ENCODE data around the gene KMT5B. TPM values are rescaled to one million over a fixed set of nuclear protein-coding genes. Genes with fewer than 3 reads are reported as not detected.
A peak's percentile ranks its signal among the peaks of the same experiment; 100 is the strongest.

The KMT5B gene
- total and polyA plus RNA-seq, 10 of the 15 experiments (the other 5 are each of a cell fraction or from before 2014, with no cell fraction given): 4.7 to 21.8 (median 18.0) TPM

- TF ChIP-seq, protein P1, sequence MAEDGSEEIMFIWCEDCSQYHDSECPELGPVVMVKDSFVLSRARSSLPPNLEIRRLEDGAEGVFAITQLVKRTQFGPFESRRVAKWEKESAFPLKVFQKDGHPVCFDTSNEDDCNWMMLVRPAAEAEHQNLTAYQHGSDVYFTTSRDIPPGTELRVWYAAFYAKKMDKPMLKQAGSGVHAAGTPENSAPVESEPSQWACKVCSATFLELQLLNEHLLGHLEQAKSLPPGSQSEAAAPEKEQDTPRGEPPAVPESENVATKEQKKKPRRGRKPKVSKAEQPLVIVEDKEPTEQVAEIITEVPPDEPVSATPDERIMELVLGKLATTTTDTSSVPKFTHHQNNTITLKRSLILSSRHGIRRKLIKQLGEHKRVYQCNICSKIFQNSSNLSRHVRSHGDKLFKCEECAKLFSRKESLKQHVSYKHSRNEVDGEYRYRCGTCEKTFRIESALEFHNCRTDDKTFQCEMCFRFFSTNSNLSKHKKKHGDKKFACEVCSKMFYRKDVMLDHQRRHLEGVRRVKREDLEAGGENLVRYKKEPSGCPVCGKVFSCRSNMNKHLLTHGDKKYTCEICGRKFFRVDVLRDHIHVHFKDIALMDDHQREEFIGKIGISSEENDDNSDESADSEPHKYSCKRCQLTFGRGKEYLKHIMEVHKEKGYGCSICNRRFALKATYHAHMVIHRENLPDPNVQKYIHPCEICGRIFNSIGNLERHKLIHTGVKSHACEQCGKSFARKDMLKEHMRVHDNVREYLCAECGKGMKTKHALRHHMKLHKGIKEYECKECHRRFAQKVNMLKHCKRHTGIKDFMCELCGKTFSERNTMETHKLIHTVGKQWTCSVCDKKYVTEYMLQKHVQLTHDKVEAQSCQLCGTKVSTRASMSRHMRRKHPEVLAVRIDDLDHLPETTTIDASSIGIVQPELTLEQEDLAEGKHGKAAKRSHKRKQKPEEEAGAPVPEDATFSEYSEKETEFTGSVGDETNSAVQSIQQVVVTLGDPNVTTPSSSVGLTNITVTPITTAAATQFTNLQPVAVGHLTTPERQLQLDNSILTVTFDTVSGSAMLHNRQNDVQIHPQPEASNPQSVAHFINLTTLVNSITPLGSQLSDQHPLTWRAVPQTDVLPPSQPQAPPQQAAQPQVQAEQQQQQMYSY (CRISPR knock-in tag; IDR thresholded peaks at IDR 0.05): 0 out of 2 replicates have a peak, but pooled peaks have one; percentile 20
- TF ChIP-seq STAT1 (conservative IDR thresholded peaks at IDR 0.05): peak; percentile 89; the same call in 1 of the 2 replicates
- no peak for TF ChIP-seq RCOR1 (conservative IDR thresholded peaks at IDR 0.05; ENCODE audit: low read depth, low read length)
- TF ChIP-seq, protein P2, sequence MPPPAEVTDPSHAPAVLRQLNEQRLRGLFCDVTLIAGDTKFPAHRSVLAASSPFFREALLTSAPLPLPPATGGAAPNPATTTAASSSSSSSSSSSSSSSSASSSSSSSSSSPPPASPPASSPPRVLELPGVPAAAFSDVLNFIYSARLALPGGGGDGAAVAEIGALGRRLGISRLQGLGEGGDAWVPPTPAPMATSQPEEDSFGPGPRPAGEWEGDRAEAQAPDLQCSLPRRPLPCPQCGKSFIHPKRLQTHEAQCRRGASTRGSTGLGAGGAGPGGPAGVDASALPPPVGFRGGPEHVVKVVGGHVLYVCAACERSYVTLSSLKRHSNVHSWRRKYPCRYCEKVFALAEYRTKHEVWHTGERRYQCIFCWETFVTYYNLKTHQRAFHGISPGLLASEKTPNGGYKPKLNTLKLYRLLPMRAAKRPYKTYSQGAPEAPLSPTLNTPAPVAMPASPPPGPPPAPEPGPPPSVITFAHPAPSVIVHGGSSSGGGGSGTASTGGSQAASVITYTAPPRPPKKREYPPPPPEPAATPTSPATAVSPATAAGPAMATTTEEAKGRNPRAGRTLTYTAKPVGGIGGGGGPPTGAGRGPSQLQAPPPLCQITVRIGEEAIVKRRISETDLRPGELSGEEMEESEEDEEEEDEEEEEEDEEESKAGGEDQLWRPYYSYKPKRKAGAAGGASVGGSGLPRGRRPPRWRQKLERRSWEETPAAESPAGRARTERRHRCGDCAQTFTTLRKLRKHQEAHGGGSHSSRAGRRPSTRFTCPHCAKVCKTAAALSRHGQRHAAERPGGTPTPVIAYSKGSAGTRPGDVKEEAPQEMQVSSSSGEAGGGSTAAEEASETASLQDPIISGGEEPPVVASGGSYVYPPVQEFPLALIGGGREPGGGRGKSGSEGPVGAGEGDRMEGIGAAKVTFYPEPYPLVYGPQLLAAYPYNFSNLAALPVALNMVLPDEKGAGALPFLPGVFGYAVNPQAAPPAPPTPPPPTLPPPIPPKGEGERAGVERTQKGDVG (CRISPR knock-in tag; IDR thresholded peaks at IDR 0.05): no peak
- TF ChIP-seq NBN (IDR thresholded peaks at IDR 0.05): no peak
- peak; percentile 99 for TF ChIP-seq POLR2A (IDR thresholded peaks at IDR 0.05; ENCODE audit: low read depth, low read length)
- TF ChIP-seq MXI1 (IDR thresholded peaks at IDR 0.05; ENCODE audit: low read depth, low read length): peak; percentile 84
- peak; percentile 88 for TF ChIP-seq NR2F1 (conservative IDR thresholded peaks at IDR 0.05)
- TF ChIP-seq TAF1 (IDR thresholded peaks at IDR 0.05; ENCODE audit: borderline replicate concordance, low read depth, low read length): peak; percentile 78
- TF ChIP-seq ZNF687 (IDR thresholded peaks at IDR 0.05): peak; percentile 69; the same call in 1 of the 2 replicates
- peak; percentile 54; the same call in 1 of the 2 replicates for TF ChIP-seq PML (IDR thresholded peaks at IDR 0.05; ENCODE audit: low read length)
- TF ChIP-seq, protein P3, sequence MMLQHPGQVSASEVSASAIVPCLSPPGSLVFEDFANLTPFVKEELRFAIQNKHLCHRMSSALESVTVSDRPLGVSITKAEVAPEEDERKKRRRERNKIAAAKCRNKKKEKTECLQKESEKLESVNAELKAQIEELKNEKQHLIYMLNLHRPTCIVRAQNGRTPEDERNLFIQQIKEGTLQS (IDR thresholded peaks at IDR 0.05; ENCODE audit: borderline replicate concordance, extremely low read depth, low read depth, low read length): no peak
- peak in 1 of 2 experiments; percentile 61; a peak in 2 of 3 replicates for TF ChIP-seq EGR1 (IDR thresholded peaks at IDR 0.05; ENCODE audit: borderline replicate concordance in 1 of 2, low read depth in 2 of 2, low read length in 2 of 2)
- no peak for TF ChIP-seq USF2 (IDR thresholded peaks at IDR 0.05; ENCODE audit: borderline replicate concordance, low read depth, low read length)
- peak; percentile 93 for TF ChIP-seq TARDBP (IDR thresholded peaks at IDR 0.05; ENCODE audit: borderline replicate concordance)
- no peak for TF ChIP-seq JUND (IDR thresholded peaks at IDR 0.05; ENCODE audit: low read depth, low read length)
- peak; percentile 98 for TF ChIP-seq MEF2B (IDR thresholded peaks at IDR 0.05; ENCODE audit: partially characterized antibody, poor library complexity, severe bottlenecking)
These were observed 568 bp upstream of the KMT5B start (continued) for GRCh38 chr11:68213555-68214172.
